Endometrium (tissue), 2 donors: Measurements from ENCODE around the gene EOLA1.
"Not testable (repeated sequence)": the region's sequence is repeated elsewhere in the genome, so short reads cannot be mapped to it uniquely, and the experiment has no call there.

Experiments used
- FAIRE-seq: peaks from 2 replicates; lab custom pipeline; 2012; peaks lifted over from hg19 to GRCh38; lab: Jason Lieb, UNC
- donor health status: control.
- donor health status: control.

Gene EOLA1

GRCh38 chrX:149545545-149546543 is 5.0 kb downstream of the EOLA1 start:
- FAIRE-seq = not testable (repeated sequence)

DNA sequence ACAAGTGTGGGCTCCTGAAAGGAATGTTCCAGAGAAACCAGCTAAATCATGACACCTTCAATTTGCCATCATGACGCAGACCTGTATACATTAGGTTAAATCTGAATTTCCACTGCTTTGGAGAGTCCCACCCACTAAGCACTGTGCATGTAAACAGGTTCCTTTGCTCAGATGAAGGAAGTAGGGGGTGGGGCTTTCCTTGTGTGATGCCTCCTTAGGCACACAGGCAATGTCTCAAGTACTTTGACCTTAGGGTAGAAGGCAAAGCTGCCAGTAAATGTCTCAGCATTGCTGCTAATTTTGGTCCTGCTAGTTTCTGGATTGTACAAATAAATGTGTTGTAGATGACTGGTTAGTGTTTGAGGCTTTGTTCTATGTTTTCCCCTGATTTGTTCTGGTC is 6.2 kb downstream of the EOLA1 start:
- not testable (repeated sequence) for FAIRE-seq

GRCh38 chrX:149547782-149548181 is 7.0 kb downstream of the EOLA1 start:
- not testable (repeated sequence) for FAIRE-seq

GRCh38 chrX:149549701-149550100 is 8.9 kb downstream of the EOLA1 start, which contains the start of gene HSFX3:
Gene HSFX3 (minus strand): TSS chrX:149549924. CDS start chrX:149549852, 72 bp downstream.
- not testable (repeated sequence) for FAIRE-seq

GRCh38 chrX:149550454-149550853 is 9.6 kb downstream of the EOLA1 start:
- not testable (repeated sequence) for FAIRE-seq

- not testable (repeated sequence) for FAIRE-seq
These were observed 10.6 kb downstream of the EOLA1 start for GRCh38 chrX:149551245-149551938.

DNA sequence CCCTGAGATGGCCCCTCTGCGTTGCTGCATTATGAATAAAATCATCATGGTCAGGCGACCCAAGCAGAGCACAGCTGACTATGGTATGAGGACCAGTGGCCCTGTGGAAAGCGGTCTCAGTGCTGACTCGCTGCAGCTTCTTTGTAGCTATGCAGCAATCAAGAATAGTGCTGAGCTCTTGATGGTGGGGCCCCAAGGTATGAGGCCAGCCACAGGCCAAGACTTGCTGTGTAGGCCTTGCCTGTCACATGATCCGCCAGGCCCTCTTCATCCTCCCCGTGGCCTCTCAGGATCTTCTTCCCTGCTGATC is 11.1 kb downstream of the EOLA1 start:
- FAIRE-seq = not testable (repeated sequence)

DNA sequence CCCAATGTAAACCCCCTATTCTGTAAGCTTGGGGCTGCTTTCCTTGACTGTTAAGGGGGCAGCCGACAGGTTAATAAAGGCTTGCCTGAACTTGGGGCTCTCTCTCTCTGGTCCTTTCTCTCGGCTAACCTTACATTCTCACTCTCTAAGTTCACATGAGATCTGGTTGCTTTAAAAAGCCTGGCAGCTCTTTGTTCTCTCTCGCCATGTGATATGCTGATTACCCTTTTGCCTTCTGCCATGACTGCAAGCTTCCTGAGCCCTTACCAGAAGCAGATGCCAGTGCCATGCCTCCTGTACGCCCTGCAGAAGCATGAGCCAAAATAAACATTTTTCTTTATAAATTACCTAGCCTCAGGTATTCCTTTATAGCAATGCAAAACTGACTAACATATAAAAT is 14.4 kb downstream of the EOLA1 start:
- not testable (repeated sequence) for FAIRE-seq

- no peak for FAIRE-seq
These were observed 22.5 kb downstream of the EOLA1 start for GRCh38 chrX:149563359-149563758.

DNA sequence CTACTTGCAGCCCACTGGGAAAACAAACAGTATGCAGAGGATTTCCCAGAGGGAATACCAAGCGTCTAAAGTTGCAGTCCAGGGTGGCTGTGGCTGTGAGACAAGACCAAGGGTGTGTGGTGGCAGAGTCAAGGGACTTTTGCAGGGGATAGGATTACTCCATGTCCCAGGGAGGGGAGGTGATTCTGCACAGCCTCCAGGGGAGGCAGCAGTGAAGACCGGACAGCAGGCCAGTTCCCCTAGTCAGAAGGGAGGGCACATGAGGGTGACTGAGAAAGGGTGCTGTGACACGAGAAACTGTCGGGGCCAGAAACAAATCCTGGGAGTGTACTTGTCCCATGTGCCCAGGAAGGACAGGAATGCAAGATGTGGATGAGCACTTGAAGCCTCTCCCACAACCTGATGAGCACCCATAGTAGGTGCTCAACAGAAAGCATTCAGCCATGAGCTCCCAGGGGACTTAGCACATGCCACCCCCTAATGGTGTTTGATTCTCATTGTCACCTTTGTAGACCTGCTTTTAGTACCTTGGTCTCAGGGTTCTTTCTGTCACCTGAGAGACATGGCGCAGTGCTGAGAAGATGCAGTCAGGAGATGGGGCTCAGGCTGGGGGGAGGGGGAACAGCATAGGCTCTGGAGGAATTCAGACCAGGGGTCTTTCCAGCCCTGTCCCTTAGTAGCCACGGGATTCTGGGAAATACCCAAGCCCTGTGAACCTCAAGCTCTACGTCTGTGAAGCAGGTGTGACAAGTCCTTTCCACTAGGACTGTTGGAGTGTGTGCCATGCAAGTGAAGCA is 27.0 kb downstream of the EOLA1 start:
- FAIRE-seq = no peak

DNA sequence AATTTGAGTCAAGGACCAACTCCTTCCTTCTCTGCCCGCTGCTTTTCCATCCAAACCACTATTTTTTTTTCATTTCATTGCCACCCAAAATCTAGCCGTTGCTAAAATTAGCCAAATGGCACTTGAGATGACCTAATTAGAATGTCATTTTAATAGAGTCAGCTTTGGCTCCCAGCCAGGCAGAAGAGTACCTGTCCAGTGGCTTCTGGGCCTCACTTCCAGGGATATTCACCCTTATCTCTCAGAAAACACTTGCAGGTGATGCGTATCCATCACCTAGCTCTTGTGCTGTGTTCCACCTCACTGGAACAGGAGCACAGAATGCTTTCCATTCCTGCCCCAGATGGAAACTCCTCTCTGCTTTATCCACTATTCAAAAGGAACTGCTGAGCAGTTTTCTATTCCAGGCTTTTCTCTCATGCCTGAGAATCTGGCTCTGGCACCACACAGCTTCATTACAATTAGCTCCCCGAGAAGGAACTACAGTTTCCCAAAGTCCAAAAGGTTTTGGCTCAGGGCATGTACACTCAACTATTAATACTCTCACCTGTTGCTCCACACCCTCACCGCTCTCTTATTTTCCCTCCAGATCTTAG is 28.0 kb downstream of the EOLA1 start:
- FAIRE-seq = no peak

GRCh38 chrX:149569770-149570169 is 29.0 kb downstream of the EOLA1 start:
- FAIRE-seq = no peak

DNA sequence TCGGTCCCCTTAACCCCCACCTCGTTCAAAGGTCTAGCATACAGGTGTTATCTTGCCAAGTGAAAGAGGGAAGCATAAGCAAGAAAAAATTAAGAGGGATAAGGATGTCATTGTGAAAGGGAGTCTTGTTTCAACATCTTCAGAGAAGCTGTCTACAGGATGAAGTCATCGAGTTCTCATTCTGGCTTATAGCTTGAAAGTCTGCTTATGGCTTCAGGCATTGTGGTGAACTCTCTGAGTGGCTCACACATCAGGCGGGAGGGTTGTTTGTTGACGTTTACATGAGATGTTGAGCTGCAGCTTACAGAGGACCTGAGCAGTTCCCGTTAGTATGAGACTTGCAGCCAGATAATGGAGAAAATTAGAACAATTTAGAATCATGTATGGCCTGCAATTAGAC is 29.9 kb downstream of the EOLA1 start:
- no peak for FAIRE-seq

DNA sequence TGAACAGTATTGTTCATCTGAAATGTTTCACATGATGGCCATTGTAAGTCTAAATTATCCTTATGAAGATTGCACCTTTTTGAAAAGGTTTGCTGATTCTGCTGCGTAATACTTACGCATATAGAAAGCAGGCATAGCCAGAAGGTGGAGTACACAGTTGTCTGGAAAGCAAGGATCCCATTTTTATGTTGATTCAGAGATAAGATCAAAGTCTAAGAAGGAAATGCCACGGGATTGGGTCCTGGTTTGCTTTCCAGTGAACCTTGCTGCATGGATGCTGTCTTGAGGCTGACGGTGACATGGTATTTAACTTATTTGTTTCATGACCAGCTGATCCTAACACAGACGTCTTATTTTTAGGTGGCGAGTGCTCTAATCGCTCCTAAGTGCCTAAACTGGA is 31.0 kb downstream of the EOLA1 start:
- no peak for FAIRE-seq

DNA sequence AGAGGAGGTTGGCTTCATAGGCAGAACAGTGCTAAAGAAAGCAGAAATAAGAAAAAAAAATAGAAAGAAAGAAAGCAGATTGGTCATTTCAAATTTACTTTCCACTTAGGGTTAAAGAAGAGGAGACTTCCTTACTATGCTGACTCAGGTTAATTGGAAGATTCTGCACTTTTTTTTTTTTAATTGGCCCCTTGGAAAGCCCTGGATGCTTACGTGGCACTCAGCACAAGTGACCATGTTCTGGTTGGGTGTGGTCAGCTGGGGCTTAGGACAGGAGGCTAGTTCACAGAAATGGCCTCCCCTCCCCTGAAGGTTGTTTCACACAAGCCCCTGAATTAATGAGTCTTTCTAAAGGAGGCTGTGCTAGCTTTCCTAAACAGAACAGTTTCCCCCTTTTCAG is 31.9 kb downstream of the EOLA1 start:
- FAIRE-seq = no peak

DNA sequence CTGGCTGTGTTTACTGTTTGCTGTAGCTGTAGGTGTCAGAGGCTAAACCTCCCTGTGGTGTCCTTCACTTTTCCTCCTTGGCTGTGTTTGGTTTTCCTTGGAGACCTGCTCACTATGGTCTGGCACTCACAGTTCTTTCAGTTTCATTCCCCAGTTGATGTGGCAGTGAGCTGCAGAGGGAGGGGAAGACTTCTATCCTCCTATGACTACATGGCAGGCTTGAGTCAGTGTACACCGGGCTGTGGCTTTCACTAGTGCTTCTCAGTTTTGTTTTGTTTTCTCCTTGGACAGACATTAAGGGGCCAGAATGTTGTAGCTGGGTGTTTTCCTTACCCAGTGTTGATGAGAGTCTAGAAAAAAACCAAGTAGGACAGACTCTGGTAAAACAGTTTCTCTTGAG is 32.6 kb downstream of the EOLA1 start:
- not testable (repeated sequence) for FAIRE-seq

GRCh38 chrX:149585631-149586030 is 44.8 kb downstream of the EOLA1 start:
- FAIRE-seq = not testable (repeated sequence)

GRCh38 chrX:149587359-149587758 is 46.5 kb downstream of the EOLA1 start, which contains the start of gene MAGEA9B:
Gene MAGEA9B (minus strand): TSS chrX:149587459. CDS start chrX:149583179, 4,280 bp downstream.
- FAIRE-seq = not testable (repeated sequence)

DNA sequence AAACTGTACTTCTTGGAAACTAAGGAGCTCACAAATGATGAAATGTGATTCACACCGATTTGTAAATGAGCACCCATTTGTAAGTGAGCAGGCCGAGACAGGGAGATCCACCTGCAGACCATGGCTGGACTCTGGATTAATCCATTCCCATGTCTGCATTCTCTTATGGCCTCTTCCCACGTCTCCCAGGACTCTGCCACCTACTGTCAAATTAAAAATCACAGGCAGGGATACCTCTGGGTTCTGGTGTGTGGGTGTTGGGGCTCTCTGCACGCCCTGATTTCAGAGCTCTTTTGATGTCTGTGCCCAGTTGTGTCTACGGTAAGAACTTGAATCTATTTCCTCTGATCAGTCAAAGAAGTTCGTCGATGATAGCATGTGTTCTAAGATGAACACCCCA is 50.2 kb downstream of the EOLA1 start:
- not testable (repeated sequence) for FAIRE-seq

DNA sequence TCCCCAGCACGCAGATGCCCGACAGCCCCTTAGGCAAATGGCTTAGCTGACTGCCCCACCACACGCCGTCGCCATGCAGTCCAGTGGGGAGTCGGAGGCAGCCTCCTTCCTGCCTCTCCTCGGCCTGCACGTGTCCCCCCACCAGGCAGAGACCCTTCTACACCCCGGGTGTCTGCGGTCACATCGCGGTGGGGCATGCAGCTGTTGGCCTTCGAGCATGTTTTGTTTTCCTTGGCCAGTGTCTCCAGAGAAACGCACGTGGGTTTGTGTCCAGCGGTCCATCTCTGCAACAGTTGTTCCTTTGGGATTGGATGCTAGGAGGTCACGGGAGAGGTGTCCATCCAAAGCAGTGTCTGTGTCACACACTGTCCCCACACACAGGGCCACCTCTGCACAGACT is 54.4 kb downstream of the EOLA1 start, which contains the start of gene HSFX2:
TSS of gene HSFX2 (minus strand) at position 101 of the 400 bp plus-strand sequence. CDS start 614 bp downstream, outside the sequence.
- not testable (repeated sequence) for FAIRE-seq

GRCh38 chrX:149595943-149596342 is 55.1 kb downstream of the EOLA1 start:
- not testable (repeated sequence) for FAIRE-seq
